Spleen (tissue), 7 donors: ENCODE data around the gene SEL1L.

Source experiments
- CTCF ChIP-seq, 11 experiments: fragments of 200-600 bp in 7 of 11; fragments of 450-650 bp in 4 of 11; sonication (generic) in 4 of 11; IDR thresholded peaks in 8 of 11; conservative IDR thresholded peaks in 3 of 11; 1 replicate in 7 of 11; 2 replicates in 4 of 11; pipeline versions ENCODE4 v1.4.0 to v1.8.0; 2016 to 2021; ENCODE audit warnings: antibody characterized with exemption in 11 of 11, inconsistent platforms in 4 of 11, mild to moderate bottlenecking in 1 of 11
- POLR2AphosphoS5 ChIP-seq, 3 donors: sonication (generic); formaldehyde crosslinking; IDR thresholded peaks; one replicate each; pipeline ENCODE4 v1.5.1; 2017; ENCODE audit warnings: antibody characterized with exemption in 3 of 3
- donor health status: DM: no; HTN: no; CAD: no; lungs with moderate emphysema.
- donor health status: DM: no; HTN: no; CAD: no.
- donor health status: DM: no; HTN: no; CAD: no.

GRCh38 chr14:81441626-81442134 is 92.0 kb downstream of the SEL1L start:
- no peak for TF ChIP-seq CTCF (IDR thresholded peaks at IDR 0.05 in 8 of 11, conservative IDR thresholded peaks at IDR 0.05 in 3 of 11)
- TF ChIP-seq POLR2AphosphoS5 (IDR thresholded peaks at IDR 0.05) = no peak
